Brain pericyte (primary cell): ENCODE measurements around the gene S1PR4.
"Not testable (repeated sequence)": the region's sequence is repeated elsewhere in the genome, so short reads cannot be mapped to it uniquely, and the experiment has no call there.

ENCODE experiments used
- DNase-seq: peaks from one replicate; pipeline ENCODE4 v3.0.0-alpha.2; 2012; ENCODE audit warnings: low read depth, low spot score

Gene S1PR4

DNA sequence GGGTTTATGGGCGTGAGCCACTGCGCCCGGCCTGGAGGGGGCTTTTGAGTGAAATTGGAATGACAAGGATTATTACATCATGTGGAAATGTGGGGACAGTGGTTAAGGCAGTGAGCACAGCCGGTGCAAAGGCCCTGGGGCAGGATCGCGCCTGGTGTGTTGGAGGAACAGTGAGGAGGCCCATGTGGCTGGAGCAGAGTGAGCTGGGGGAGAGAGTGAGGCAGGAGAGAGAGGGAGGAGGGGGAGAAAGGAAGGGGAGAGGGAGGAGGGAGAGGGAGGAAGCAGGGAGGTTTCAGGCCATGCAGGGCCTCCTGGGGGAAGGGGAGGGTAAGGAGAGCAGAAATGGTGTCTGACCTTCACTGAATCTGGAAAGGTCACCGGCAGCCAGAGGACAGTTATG lies 34.6 kb downstream of the S1PR4 start:
- DNase-seq = no peak

DNA sequence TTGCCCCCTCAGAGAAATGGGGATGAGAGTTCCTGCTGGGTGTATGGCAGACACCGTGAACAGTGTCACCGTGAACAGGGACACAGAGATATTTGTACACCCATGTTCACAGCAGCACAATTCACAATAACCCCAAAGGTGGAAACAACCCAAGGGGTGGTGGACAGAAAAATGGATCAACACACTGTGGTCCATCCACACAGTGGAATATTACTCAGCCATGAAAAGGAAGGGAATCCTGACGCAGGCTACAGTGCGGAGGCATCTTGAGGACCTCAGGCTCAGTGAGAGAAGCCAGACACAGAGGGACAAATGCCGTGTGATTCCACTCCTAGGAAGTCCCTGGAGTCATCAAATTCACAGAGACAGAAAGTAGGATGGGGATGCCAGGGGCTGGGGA lies 38.3 kb downstream of the S1PR4 start:
- DNase-seq = no peak

DNA sequence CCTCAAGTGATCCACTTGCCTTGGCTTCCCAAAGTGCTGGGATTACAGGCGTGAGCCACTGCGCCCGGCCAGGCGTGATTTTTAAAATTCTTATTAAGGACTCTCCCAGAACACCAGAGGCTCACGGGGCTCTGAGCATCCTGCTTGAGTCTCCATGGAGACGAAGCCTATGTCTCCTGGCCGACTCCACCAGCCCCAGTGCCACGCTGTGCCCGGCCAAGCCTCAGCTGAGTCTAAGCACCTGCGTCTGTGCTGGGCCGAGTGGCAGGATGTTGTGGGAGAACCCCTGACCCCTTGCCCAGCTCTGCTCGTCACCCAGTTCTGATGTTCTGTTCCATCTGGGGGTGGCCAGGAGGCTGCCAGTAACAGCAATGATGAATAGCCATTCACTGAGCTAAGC lies 42.0 kb downstream of the S1PR4 start:
- no peak for DNase-seq

DNA sequence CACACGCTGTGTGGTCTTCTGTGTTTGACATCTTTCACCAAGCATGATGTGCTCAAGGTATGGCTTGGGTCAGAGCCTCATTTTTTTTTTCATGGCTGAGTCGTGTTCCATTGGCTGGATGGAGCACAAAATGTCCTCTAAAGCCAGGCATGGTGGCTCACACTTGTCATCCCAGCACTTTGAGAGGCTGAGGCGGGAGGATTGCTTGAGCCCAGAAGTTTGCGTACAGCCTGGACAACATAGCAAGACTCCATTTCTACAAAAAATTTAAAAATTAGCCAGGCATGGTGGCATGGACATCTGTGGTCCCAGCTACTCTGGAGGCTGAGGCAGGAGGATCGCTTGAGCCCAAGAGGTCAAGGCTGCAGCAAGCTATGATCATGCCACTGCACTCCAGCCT lies 43.0 kb downstream of the S1PR4 start:
- DNase-seq = not testable (repeated sequence)

DNA sequence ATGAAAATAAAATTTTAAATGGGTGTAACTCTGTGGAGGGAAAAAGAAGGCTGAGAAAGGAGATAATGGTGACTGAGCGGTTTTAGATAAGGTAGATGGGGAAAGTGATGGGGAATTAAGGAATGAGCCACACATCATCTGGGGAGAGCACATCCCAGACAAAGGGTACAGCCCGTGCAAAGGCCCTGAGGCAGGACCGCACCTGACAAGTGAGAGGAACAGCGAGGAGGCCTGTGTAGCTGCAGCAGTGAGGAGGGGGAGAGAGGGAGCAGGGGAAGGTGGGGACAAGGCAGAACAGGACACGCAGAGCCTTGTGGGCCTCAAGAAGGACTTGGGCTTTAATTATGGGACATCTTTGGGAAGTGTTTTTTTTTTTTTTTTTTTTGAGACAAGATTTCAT lies 44.1 kb downstream of the S1PR4 start:
- DNase-seq = no peak

DNA sequence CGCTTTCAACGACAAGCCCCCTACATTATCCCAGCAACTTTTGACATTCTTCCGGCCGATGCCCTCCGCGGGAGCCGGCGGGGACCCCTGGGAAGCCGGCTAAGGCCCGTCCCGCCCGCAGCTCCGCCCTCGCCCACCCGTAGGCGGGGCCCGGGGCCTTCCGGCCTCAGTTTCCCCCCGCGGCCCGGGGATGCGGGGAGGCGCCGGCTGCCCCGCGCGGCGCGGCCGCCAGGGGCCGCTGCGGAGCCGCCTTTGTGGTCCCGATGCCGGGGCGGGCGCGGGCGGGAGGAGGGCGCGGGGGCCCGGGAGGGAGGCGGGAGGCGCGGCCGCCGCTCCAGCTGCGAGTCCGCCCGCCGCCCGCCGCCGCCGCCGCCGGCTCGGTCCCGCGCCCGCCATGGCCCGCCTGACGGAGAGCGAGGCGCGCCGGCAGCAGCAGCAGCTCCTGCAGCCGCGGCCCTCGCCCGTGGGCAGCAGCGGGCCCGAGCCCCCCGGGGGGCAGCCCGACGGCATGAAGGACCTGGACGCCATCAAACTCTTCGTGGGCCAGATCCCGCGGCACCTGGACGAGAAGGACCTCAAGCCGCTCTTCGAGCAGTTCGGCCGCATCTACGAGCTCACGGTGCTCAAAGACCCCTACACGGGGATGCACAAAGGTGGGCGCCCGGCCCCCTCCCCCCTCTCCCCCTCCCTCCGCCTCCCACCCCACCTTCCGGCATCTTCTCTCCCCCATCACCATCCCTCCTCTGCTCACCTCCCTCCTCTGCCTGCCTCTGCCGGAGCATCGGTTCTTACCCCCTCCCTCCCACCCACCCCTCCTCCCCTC lies 46.0 kb downstream of the S1PR4 start, which contains the start of gene CELF5:
Gene CELF5, plus strand, starts transcription at position 316 of the 823 bp plus-strand sequence. Its CDS starts 79 bp downstream, at position 395.
- DNase-seq = no peak

DNA sequence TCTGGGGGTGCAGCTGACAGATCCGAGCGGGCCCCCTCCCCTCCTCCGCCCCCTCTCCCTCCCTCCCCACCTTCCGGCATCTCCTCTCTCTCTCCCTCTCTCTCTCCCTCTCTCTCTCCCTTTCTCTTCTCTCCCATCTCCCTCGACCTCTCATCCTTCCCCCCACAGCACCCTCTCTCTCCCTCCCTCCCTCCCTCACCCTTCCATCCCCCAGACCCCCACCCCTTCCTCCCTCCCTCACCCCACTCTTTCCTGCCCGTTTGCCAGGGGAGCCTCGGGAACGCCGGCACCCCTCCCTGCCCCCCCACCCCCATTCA lies 46.6 kb downstream of the S1PR4 start:
- no peak for DNase-seq

DNA sequence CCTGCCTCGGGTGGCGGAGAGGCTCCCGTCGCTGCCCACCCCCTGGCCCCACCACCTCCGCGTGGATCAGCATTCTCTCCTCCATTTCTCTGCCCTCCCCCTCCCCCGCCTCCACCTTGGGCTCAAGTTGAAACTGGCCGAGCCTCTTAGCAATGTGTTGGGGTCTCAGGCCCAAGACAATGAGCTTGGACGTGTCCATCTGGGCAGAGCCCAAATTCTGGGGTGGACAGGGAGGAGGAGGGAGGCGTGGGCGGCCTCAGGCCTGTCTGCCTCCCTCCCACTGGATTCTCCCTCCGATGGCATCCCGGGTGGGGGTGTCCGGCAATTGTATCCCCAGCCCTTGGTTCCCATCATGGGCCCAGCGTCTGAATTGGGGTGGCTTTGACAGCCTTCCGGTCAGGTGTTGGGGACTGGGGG lies 47.1 kb downstream of the S1PR4 start:
- no peak for DNase-seq

DNA sequence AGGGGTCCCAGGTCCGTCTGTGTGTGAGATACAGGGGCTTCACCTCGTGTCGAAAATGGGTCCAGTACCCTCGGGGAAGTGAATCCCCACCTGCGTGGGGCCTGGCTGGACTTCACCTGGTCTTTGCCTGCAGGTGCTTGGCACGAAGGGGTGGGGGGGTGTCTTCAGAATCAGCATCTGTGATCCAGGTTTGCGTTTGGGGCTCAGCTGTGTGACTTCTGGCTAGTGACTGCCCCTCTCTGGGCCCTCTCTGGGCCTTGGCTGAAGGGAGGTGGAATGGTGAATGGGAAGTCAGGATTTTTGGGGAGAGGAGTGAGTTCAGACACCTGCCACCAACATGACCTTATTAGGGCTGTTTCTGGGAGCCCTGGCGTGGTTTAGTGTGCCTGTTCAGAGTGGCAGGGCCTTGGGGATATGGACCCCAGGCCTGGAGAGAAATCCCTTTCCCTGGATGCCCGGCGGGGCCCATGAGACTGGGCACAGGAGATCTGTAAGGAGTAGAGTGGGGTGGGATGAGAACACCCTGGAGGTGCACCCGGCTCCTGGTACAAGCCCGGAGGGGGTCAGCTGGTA lies 48.6 kb downstream of the S1PR4 start:
- DNase-seq = no peak

DNA sequence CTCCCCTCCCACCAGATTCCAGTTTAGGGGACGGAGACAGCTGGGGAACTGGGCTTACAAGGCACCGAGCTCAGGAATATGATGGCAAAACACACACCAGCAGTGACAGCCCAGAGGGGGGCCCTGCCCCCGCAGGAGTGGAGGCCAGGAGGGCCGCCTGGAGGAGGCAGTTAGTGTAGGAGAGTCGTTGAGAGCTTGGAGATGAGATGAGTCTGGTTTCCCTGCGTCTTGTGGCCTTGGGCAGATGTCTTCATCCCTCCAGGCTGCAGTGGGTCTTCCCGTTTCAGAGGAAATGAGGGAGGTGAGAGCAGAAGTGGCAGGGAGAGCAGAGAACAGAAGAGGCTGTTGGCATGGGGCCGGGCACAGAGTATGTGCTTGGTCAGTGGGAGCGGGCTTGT lies 50.8 kb downstream of the S1PR4 start:
- DNase-seq = no peak
